A375 (cell line): ENCODE data around the gene C3orf49. TPM values are rescaled to one million over a fixed set of nuclear protein-coding genes. Genes with fewer than 3 reads are reported as not detected.

ENCODE experiments used
- total RNA-seq: library from RNA; depleted of rRNA; stranded (reverse); fragments of >200 nt; shearing (Covaris generic); gene quantifications from 2 replicates; pipeline ENCODE4 v1.2.3, GENCODE V29; 2014; rRNA removed

Gene C3orf49, protein sequence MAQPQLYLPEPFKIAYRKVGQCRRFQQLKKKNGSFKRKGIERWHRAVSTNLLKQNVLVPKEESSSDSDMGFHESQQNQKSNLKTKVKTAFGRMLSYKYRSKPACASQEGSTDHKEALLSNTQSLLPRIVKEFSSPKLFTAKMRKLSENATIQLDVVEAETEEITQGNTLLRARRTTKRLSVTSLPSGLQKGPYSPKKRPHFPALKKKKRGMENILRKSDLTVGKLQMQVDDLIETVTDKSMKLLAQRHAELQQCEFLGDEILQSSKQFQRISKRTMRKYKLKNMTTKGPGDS
- not detected in 2 replicates for total RNA-seq

DNA sequence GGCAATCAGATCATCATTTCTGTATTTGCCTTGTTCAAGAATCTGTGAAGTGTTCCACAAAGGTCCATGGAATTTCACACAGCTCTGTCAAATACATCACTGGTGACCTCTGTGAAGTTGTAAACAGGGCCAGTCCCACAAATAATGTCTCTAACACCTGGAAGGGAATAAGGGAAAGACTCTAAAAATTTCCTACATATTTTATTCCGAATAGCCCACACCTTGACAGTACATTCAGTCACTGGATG, at the start of gene C3orf49:
C3orf49 (plus strand) TSS at position 149 of the 248 bp plus-strand sequence. CDS start 173 bp downstream, outside the sequence.

DNA sequence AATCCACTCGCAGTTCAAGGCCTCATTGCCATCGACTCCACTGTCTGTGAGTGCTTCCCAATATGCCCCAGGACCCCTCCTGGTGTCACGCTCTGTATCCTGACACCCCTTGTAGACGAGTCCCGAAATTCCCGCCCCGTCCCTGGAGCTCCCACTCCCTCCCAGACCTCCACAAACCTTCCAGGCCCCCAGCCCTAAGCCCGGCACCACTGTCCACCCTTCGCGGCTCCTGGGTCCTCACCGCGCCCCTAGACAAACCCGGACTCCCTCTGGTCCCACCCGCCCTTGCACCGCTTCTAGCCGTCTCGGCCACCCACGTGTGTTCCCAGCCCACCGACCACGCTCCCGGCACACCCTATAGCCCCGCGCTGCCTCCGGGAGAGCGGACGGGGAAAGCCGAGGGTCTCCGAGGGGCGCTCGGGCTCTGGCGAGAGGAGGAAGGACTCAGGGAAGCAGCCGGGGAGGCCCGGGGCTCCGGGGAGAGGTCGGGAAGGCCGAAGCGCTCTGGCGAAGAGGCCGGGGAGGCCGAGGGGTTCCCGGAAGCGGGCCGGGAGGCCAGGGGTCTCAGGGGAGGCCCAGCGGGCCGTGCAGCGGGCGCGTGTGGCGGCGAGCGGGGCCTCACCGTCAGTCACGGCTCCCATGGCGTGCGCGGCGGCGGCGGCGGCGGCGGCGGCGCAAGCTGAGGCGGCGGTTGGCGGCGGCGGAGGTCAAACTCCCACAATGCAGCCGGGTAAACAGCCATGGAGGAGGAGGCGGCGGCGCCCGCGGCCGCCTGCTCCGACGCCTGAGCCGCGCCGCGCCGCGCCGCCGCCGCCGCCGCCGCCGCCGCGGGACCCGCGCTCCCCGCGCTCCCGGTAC, 44.3 kb downstream of the C3orf49 start, which contains the start of the genes ATXN7 and THOC7:
ATXN7 (plus strand) TSS at position 718 of the 858 bp plus-strand sequence. CDS start 48,732 bp downstream, outside the sequence.
THOC7 (minus strand) TSS at position 656 of the 858 bp plus-strand sequence; CDS start at position 641, 15 bp downstream.

Other genes with a start within 250 kb of the C3orf49 start
- gene SNTN, start 166.6 kb upstream of the C3orf49 start, total RNA-seq, result not detected in 2 replicates
- gene THOC7, start 44.5 kb downstream of the C3orf49 start, total RNA-seq, result 69.6 and 87.1 TPM in 2 replicates
- 12.9 and 17.3 TPM in 2 replicates for gene ATXN7, start 44.6 kb downstream of the C3orf49 start, total RNA-seq
- gene SCAANT1, start 93.1 kb downstream of the C3orf49 start, total RNA-seq, result 5.6 TPM in 1 of 2 replicates, not detected in the other
- 158 and 174 TPM in 2 replicates for gene PSMD6, start 204.2 kb downstream of the C3orf49 start, total RNA-seq